DMS153 treated with DMSO at 0.1 percent for 48 hours (cell line): Measurements from ENCODE around the gene PHRF1.

Experiments used
- DNase-seq: peaks from one replicate; lab custom pipeline; 2025; ENCODE audit not compliant: unreplicated experiment; lab: John Stamatoyannopoulos, UW

The PHRF1 gene

DNA sequence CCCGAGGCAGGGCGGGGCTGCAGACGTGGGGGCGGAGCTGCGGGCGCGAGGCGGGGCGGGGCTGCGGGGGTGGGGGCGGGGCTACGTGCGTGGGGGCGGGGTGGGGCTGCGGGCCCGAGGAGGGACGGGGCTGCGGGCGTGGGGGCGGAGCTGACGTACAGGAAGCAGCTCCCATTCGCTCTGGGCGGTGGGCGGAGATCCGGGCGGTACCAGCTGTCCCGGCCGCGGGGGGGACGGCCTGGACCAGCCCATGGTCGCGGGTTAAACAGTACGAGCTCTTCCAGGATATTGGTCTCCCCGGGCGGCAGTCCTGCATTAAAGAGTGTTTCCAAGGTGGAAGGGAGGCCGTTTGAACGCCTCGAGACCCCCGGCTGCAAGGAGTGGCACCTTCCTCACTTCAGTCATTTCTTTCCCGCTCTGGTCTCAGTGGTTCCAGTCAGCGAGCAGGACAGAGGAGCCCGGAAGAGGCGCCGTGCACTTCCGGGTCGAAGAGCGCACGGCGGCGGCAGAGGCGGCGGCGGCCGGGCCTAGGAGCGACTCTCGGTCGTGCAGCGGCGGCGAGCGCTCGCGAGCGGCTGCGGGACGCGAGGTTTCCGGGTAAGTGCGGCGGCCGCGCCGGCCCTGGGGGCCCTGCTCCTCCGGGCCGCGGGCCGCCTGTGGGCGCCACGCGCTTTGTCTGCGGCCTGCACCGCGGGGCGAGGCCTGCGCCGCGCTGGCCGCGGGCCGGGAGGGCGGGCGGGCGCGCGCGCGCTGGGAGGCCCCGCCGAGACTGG lies at the start of gene PHRF1:
PHRF1 (plus strand) TSS at position 475 of the 773 bp plus-strand sequence. CDS start 5,043 bp downstream, outside the sequence.
- peak; percentile 95 for DNase-seq

GRCh38 chr11:528166-528814 lies 48.0 kb upstream of the PHRF1 start:
- DNase-seq = no peak

DNA sequence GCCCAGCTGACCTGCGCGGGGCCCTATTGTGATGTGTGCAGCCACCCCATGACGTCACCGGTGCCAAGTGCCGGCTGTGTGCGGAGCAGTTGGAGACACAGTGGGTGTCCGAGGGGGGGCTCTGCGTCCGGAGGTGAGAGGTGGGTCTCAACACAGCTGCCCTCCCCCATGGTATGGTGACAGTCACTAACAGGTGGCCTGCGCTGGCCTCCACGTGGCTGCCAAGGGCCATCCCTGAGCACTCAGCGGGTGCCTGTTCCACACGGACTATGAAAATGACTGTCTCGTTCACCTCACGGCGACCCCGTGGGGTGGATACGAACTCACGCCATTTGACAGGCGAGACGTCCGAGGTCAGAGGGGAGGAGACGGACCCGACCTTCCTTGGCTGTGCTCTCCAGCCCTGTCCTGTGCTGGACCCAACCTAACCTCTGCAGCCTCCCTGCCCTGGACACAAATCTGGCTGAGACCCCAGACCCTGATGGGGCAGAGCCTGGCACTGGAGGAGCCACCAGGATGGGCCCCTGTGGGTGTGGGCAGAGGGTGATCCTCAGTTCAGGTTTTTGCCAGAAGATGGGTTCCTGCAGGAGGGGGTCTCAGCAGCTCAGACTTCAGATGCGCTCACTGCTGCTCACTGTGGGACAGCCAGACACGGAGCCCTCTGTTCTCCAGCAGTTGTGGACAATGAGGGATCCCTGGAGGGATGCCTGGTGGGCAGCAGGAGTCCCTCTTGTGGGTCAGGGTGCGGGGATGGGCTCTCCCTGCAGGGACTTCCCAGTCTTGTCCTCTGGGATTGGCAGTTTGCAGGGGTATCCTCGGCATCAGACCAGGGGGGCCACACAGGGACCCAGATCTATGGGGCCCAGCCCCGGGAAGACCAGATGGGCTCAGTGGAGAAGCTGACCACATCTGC lies 47.2 kb upstream of the PHRF1 start:
- DNase-seq = no peak

DNA sequence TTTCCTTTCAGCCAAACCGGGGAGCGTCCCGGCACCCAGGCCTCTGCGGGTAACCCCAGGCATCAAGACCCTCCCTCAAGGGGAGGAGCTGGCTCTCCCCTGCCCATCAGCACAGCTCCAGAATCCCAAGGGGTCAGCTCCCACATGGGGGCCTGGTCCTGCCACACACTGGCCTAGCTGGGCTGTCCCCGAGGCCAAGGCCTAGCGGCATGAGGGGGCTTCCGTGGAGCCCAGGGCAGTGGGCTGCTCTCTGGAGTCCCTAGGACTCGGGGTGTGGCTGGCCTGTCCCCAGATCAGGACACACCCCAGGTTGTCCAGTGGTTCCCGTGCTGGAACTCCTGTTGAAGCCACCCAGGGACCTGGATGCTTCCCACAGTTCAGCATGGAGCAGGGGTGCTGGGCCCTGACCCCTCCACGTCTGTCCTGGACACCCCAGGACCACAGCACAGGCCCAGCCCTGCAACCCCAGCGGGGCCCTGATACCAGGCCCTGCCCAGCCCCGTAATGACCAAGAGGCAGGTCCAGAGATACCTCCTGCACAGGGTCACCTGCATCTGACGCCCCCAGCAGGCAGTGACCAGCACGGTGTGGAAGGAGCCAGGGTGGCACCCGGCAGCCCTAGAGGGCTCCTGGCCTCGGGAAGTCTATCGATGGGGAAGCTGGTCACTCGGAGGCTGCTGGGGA lies 46.4 kb upstream of the PHRF1 start:
- no peak for DNase-seq

DNA sequence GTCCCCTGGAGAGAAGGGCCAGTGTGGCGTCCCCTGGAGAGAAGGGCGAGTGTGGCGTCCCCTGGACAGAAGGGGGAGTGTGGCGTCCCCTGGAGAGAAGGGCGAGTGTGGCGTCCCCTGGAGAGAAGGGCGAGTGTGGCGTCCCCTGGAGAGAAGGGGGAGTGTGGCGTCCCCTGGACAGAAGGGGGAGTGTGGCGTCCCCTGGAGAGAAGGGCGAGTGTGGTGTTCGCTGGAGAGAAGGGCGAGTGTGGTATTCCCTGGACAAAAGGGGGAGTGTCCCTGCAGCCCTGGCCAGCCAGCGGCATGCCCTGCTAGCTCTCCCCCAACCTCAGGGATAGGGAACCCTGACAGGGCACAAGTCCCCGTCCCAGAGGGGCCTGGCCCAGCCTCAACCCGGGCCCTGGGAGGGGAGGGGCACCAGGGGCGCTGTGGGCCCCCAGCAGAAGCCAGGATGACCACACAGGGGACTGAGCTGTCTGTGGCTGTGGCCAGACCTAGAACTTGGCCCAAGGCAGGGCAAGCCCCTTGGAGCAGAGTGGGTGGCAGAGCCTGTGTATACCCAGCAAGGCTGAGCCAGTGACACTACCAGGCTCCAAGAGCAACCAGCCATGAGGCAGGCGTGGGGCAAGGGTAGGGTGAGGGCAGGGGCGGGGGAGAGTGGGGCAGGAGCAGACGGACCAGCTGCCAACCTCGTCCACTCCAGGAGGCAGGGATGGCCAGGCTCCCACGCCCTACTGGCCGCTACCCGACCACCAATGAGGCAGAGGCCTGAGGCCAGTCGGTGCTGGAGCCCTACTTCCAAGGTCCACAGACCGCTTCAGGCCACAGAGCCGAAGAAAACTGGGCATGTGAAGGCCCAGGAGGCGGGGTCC lies 45.1 kb upstream of the PHRF1 start:
- no peak for DNase-seq

GRCh38 chr11:531919-532526 lies 44.2 kb upstream of the PHRF1 start:
- no peak for DNase-seq

DNA sequence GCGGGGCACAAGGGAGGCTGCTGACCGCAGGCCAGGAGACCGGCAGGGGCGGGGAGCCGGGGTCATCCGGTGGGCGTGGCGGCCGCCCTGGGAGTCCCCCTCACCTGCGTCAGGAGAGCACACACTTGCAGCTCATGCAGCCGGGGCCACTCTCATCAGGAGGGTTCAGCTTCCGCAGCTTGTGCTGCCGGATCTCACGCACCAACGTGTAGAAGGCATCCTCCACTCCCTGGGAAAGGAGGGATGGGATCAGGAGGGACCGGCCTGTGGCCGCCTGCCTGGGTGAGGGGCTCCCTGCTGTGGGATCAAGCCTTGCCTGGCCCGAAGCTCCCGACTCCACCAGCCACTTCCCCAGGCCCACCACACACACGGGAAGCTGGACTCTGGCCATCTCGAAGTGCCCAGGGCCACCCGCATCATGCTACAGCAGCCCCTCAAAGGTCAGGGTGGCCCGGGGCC lies 43.7 kb upstream of the PHRF1 start:
- DNase-seq = no peak

- no peak for DNase-seq
Observed at GRCh38 chr11:532986-533585, 43.2 kb upstream of the PHRF1 start.

- DNase-seq = no peak
Observed at GRCh38 chr11:533586-534395, 42.5 kb upstream of the PHRF1 start.

GRCh38 chr11:534396-535209 lies 41.7 kb upstream of the PHRF1 start:
- no peak for DNase-seq

DNA sequence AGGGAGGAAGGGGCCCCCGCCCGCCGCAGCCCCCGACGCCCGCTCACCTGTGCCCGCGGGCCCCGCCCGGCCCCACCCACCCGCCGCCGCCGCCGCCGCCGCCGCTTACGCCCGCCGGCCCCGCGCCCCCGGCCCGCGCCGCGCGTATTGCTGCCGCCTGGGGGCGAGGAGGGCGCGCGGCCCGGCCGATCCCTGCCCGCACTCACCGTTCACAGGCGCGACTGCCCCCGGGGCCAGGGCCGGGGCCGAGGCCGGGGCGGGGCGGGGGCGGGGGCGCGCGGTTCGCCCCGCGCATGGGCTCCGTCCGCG lies 41.1 kb upstream of the PHRF1 start:
- DNase-seq = no peak

DNA sequence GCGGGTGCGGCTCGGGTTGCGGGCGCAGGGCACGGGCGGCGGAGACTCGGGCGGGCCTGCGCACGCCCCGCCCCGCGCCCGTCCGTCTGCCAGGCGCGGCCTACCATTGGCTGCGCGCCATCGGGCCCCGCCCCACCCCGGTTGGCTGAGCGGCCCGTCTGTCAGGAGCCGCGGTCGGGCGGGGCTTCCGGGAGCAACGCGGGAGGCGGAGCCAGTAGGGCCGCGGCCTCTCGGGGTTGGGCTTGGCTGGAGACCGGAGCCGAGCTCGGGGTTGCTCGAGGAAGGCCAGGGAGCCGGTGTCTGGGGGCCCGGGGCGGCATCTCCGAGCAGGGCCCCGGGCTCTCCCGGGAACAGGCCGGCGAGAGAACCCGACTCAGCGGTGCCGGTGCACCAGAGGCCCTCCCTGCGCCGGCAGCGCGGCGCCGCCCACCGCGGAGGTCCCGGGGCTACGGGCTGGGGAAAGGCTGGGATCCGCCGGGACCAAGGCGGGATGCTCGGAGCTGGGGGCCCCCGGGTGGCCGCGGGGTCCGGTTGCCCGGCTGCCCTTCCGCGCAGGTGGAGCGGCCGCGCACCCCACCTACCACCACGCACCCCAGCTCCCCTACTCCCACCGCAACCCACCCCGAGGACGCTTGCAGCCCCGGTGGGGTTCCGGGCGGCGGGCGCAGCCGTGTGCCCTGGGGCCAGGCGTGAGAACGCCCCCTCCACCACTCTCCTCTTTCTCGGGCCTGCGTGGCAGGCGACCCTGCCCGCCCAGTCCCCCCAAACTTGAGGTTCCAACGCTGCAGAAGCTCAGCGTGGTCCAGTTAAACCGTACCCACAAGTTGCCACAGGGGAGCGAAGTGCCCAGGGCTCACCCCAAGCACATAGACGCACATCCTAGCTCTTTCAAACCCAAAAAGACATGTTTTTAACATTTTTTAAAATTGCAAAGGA lies 40.5 kb upstream of the PHRF1 start, which contains the start of gene HRAS:
HRAS (minus strand) TSS at position 58 of the 936 bp plus-strand sequence.
- peak; percentile 95 for DNase-seq

- peak; percentile 69 for DNase-seq
Observed at GRCh38 chr11:536841-537621, 39.2 kb upstream of the PHRF1 start, which contains the start of gene LRRC56. Gene LRRC56, plus strand, starts transcription at chr11:537527. Its CDS starts 3,158 bp downstream, at chr11:540685.

DNA sequence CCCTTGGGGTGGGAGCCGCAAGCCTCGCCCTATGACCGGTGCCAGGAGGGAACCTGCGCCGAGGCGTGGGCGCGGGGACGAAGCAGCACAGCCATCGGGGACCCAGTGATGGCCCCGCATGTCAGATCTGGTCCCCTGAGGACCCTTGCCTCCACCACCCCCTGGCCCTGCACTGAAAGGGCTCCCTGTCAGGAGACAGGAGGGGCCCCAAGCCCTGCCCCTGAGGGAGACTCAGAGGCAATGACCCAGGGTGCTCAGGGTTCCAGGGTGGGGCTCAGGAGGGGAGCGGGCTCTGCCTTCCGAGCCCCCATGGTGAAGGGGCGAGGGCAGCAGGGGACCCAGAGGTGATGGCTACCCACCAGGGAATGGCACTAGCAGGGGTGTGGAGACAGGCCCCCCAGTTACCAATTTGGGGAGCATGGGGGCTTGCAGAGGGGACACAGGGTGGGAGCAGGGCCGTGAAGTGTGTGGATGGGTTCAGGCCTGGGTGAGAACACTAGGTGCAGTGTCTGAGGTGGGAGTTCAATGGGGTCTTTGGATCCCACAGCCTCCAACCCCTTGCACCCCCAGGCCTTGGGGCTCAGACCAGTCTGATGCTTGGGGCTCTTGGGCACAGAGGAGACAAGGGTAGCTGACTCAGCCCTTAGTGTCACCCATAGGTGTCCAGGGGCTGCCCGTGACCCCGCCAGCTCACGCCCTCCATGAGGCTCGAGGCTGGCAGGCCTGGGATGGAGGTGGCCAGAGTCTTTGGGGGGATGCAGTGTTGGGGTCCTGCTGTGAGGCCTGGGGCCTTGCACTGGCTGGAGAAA lies 38.4 kb upstream of the PHRF1 start:
- no peak for DNase-seq
